Mesothelial cell of epicardium (in vitro differentiated cells): ENCODE data around the gene CEACAM16. TPM values are rescaled to one million over a fixed set of nuclear protein-coding genes. Genes with fewer than 3 reads are reported as not detected.

ENCODE experiments used
- DNase-seq, 2 experiments: peaks; one replicate each; pipeline ENCODE4 v3.0.0; 2021; ENCODE audit warnings: low spot score in 2 of 2; ENCODE audit not compliant: unreplicated experiment in 2 of 2
- H3K27ac Mint-ChIP-seq: 2 replicates; pipeline ENCODE4 v1.8.0; 2021; ENCODE audit warnings: mixed read lengths
- H3K27me3 Mint-ChIP-seq: 2 replicates; pipeline ENCODE4 v1.8.0; 2021; ENCODE audit warnings: low read depth, mixed read lengths
- H3K36me3 Mint-ChIP-seq: 2 replicates; pipeline ENCODE4 v1.8.0; 2021; ENCODE audit warnings: mixed read lengths
- H3K4me1 Mint-ChIP-seq: 2 replicates; pipeline ENCODE4 v1.8.0; 2021; ENCODE audit warnings: mixed read lengths
- H3K4me3 Mint-ChIP-seq: 2 replicates; pipeline ENCODE4 v1.8.0; 2021; ENCODE audit warnings: mild to moderate bottlenecking, moderate library complexity, mixed read lengths
- H3K9me3 Mint-ChIP-seq: 2 replicates; pipeline ENCODE4 v1.8.0; 2021; ENCODE audit warnings: mixed read lengths
- total RNA-seq: library from RNA; stranded (reverse); gene quantifications from 3 replicates; pipeline ENCODE4 v1.2.1, GENCODE V29; 2021
- TF ChIP-seq, protein P1 (sequence below): fragments of 200-600 bp; sonication (generic); IDR thresholded peaks from one replicate; pipeline ENCODE4 v1.5.0; 2021; ENCODE audit warnings: antibody characterized with exemption; ENCODE audit not compliant: unreplicated experiment

The CEACAM16 gene, protein sequence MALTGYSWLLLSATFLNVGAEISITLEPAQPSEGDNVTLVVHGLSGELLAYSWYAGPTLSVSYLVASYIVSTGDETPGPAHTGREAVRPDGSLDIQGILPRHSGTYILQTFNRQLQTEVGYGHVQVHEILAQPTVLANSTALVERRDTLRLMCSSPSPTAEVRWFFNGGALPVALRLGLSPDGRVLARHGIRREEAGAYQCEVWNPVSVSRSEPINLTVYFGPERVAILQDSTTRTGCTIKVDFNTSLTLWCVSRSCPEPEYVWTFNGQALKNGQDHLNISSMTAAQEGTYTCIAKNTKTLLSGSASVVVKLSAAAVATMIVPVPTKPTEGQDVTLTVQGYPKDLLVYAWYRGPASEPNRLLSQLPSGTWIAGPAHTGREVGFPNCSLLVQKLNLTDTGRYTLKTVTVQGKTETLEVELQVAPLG
- total RNA-seq, result not detected in 3 replicates

DNA sequence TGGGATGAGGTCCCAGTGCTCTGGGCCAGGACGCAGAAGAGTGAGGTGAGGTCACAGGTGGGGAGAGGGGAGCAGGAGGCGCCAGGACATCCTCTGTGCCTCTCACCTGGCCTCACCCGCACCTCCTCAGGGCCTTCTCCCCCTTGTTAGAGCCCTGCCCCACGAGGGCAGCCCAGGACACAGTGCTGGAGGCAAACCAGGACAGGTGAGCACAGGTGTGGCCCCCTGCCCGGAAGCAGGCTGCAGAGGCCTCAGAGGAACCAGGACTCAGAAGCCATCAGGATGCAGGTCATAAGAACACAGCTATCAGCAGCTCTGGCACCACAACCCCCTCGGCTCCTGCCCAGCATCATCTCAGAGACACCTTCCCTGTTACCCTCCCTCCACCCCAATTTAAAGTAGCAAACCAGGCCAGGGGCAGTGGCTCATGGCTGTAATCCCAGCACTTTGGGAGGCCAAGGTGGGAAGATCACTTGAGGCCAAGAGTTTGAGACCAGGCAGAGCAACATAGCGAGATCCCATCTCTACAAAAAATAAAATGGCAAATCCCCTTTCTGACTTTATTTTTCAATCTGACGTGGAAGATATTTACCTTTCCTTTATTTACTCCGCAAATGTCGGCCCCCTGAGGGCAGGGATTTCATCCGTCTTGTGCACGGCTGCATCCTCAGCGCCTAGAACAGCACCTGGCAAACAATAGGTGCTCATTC lies at the start of gene CEACAM16:
CEACAM16 (plus strand) TSS at position 660 of the 710 bp plus-strand sequence. CDS start 2,306 bp downstream, outside the sequence.
- DNase-seq, result no peak
- no peak within 1 kb of the TSS for H3K27ac Mint-ChIP-seq
- no peaks in the 10 kb centered on the region for H3K27me3 Mint-ChIP-seq

DNA sequence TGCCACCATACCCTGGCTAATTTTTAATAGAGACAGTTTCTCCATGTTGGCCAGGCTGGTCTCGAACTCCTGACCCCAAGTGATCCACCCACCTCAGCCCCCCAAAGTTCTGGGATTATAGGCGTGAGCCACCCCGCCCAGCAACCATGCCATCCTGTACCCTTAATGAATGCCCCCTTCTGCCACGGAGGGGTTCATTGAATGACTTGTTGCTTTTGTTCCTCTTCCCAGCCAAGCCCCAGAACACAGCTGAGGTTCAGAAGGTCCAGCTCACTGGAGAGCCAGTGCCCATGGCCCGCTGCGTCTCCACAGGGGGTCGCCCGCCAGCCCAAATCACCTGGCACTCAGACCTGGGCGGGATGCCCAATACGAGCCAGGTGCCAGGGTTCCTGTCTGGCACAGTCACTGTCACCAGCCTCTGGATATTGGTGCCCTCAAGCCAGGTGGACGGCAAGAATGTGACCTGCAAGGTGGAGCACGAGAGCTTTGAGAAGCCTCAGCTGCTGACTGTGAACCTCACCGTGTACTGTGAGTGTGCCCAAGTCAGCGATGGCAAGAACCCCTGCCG lies 49.3 kb upstream of the CEACAM16 start:
- no peaks in the 10 kb centered on the region for H3K4me1 Mint-ChIP-seq
- H3K27ac Mint-ChIP-seq, result no peak overlapping the region
- H3K36me3 Mint-ChIP-seq, result peaks cover 27% of the 10 kb centered on the region
- no peaks in the 10 kb centered on the region for H3K9me3 Mint-ChIP-seq
- no peak for DNase-seq
- no peak overlapping the region for H3K4me3 Mint-ChIP-seq
- TF ChIP-seq, protein P1, sequence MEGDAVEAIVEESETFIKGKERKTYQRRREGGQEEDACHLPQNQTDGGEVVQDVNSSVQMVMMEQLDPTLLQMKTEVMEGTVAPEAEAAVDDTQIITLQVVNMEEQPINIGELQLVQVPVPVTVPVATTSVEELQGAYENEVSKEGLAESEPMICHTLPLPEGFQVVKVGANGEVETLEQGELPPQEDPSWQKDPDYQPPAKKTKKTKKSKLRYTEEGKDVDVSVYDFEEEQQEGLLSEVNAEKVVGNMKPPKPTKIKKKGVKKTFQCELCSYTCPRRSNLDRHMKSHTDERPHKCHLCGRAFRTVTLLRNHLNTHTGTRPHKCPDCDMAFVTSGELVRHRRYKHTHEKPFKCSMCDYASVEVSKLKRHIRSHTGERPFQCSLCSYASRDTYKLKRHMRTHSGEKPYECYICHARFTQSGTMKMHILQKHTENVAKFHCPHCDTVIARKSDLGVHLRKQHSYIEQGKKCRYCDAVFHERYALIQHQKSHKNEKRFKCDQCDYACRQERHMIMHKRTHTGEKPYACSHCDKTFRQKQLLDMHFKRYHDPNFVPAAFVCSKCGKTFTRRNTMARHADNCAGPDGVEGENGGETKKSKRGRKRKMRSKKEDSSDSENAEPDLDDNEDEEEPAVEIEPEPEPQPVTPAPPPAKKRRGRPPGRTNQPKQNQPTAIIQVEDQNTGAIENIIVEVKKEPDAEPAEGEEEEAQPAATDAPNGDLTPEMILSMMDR, result no peak
- no peaks in the 10 kb centered on the region for H3K27me3 Mint-ChIP-seq

More for the DNA sequence above, at the start of gene CEACAM16:
- Mint-ChIP-seq H3K4me3 (no peak within 1 kb of the TSS), H3K4me1 (no peaks in the 10 kb centered on the region), H3K36me3 (no peaks in the 10 kb centered on the region), H3K9me3 (no peaks in the 10 kb centered on the region)
- TF ChIP-seq, protein P1, result no peak

DNA sequence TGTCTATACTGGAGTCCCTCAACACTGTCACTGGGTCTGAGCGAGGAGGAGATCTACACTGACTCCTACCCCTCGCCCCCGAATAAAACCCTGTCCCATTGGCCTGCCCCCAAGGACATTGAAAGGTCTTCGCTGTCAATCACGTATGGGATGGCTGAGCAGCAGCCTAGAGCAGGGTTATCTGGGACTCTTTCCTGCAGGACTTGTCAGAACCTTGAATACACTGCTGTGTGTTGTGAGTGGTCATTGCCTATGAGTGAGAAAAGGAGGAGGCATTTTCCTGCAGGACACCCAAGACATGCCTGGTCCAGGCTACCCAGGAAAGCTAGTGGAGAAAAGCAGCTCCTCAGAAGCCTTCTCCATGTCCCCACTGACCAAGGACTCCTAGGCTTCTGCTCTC lies 45.6 kb upstream of the CEACAM16 start:
- Mint-ChIP-seq H3K36me3 (peaks cover 44% of the 10 kb centered on the region), H3K9me3 (no peaks in the 10 kb centered on the region), H3K4me3 (no peak overlapping the region), H3K4me1 (no peaks in the 10 kb centered on the region), H3K27me3 (no peaks in the 10 kb centered on the region), H3K27ac (no peak overlapping the region)
- TF ChIP-seq, protein P1, result no peak
- DNase-seq, result no peak

DNA sequence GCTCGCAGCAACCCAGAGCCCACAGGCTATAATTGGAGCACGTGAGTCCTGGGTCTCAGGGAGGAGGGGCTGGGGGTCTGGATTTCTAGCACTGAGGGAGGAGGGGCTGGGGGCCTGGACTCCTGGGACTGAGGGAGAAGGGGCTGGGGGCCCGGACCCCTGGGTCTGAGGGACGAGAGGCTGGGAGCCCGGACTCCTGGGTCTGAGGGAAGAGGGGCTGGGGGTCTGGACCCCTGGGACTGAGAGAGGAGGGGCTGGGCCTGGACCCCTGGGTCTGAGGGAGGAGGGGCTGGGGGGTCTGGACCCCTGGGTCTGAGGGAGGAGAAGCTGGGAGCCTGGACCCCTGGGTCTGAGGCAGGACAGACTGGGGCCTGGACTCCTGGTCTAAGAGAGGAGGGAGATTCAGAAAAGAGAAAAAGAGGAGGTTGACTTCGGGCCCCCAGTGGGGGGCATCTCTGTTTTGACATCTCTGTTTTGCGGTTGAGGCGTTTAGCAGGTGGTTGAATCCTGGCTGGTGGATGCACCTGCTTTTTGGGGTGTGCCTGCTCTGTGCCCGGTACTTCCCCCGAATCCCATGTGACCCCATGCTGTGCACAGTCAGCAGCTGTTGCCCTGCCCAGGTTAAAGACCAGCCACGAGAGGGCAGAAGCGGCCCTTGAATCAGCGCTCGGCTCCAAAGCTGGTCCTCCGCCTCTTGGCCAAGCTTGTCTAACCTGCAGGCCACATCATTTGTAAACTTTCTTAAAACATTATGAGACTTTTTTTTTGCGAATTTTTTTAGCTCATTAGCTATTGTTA lies 44.8 kb upstream of the CEACAM16 start:
- DNase-seq, result no peak
- no peak overlapping the region for H3K27ac Mint-ChIP-seq
- no peaks in the 10 kb centered on the region for H3K4me1 Mint-ChIP-seq
- H3K4me3 Mint-ChIP-seq, result no peak overlapping the region
- no peaks in the 10 kb centered on the region for H3K9me3 Mint-ChIP-seq
- peaks cover 45% of the 10 kb centered on the region for H3K36me3 Mint-ChIP-seq
- no peaks in the 10 kb centered on the region for H3K27me3 Mint-ChIP-seq
- TF ChIP-seq, protein P1, result no peak

DNA sequence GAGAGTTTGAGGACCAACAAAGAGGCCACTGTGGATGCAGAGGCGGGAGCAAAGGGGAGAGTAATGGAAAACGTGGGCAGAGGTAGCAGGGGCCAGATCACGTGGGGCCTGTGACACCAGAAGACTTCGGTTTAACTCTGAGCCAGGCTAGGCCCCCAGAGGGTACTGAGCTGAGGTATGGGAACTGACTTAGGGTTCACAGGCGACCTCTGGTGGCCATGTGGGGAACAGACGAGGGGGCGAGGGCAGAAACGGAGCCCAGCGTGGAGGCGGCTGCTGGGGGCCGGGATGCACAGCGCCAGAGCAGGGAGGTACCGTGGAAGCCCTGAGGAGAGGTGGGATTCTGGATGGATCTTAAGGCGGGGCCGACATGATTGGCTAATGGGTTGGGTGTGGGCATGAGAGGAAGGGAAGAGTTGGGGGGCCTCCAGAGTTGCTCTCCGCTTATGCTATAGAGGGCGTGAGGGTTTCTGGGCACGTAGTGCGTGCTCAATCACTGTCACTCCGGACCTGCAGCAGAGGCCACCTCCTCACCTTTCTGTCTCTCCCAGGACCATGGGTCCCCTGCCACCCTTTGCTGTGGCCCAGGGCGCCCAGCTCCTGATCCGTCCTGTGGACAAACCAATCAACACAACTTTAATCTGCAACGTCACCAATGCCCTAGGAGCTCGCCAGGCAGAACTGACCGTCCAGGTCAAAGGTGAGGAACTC lies 41.6 kb upstream of the CEACAM16 start:
- TF ChIP-seq, protein P1, result peak; percentile 78
- no peaks in the 10 kb centered on the region for H3K9me3 Mint-ChIP-seq
- H3K36me3 Mint-ChIP-seq, result peaks cover 38% of the 10 kb centered on the region
- DNase-seq, result peak; percentile 56 to 80
- H3K27ac Mint-ChIP-seq, result no peak overlapping the region
- H3K4me1 Mint-ChIP-seq, result no peaks in the 10 kb centered on the region
- no peak overlapping the region for H3K4me3 Mint-ChIP-seq
- H3K27me3 Mint-ChIP-seq, result no peaks in the 10 kb centered on the region
